Ecto neural progenitor cell (in vitro differentiated cells): ENCODE results near the gene LELP1.
"Not testable (repeated sequence)": the region's sequence is repeated elsewhere in the genome, so short reads cannot be mapped to it uniquely, and the experiment has no call there.

Experiments used
- DNase-seq: peaks from one replicate; pipeline ENCODE4 v3.0.0-alpha.2; 2018; ENCODE audit warnings: low spot score

LELP1 gene

DNA sequence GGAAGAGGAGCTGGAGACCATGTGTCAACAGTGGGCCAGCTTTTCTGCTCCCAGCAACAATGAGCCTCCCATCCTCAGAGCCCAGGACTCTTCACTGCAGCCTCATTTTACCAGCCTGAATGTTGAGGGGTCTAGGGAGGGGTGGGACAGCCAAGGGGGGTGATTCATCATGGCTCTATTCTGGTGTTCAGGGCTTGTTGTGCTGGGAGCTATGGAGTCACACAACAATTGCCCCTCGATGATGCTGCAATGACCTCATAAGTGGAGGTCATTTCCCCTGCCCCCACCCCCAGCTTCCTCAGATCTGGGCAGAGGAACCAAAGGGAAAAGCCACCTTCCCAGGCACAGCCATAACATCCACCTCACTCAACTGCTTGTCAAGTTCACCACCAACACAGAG is at the start of gene LELP1:
LELP1 (plus strand) TSS at position 301 of the 400 bp plus-strand sequence. CDS start 1,278 bp downstream, outside the sequence.
- DNase-seq = no peak

DNA sequence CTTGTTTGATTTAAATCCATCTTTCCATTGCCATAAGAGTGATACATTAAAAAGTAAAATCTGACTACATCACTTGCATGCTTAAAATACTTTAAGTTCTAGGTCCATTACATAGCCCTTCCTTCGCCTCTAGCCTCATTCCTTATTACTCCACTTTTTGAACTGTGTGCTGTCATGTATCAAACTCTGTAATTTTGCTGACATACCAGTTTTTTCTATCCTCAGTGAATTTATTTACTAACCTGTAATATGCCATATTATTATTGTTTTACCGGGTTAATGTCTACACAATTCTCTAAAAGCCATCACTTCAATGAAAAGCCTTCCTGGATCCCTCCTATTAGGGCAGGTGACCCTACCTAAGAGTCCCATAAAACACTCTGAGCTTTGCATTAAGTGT is 47.7 kb upstream of the LELP1 start:
- DNase-seq = no peak

DNA sequence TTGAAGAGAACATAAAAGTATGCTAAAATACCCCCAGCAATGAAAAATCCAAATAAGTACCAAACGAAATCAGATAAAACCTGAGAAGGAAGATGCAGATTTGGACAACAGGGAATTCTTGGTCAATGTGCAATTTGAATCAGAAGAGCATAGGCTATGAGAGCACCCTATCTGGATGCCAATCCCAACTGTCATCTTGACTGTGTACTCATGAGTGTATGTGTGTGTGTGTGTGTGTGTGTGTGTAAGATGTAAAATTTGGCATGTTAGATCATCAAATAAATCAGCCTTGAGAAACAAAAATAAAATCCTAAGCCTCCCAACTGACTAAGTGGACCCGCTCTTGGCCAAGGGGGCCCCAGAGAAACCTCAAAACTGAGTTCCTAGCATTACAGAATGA is 34.5 kb upstream of the LELP1 start:
- no peak for DNase-seq

DNA sequence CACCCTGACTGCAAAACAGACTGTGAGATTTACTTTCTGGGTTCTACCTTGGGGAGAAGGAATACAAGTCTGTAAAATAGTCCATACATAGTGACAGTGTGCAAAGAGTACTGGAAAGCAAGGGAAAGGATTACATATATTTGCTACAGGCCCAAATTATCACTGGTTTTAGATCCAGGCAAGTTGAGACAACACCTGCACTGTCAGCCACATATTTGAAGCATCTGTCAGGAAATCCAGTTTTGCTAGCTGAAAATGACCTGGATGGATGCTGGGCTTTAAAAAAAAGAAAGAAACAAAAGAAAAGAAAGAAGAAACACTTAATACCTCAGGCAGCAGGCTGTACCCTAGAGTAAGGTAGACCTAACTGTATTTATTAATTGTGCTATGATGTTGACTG is 28.6 kb upstream of the LELP1 start:
- no peak for DNase-seq

DNA sequence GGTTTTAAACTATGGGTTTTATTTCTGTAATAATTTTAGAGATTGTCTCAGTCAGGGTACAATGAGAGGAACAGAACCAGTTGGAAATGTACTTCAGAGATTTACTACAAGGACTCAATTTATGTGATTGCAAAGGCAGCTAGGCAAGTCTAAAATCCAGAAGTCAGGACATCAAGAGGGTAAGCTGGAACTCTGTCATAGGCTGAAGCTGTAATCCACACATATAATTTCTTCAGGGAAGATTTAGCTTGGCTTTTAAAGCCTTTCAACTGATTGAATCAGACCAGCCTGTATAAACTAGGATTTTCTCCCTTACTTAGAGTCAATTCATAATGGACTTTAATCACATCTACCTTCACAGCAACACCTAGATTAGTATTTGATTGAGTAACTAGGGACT is 24.3 kb upstream of the LELP1 start:
- DNase-seq = no peak

DNA sequence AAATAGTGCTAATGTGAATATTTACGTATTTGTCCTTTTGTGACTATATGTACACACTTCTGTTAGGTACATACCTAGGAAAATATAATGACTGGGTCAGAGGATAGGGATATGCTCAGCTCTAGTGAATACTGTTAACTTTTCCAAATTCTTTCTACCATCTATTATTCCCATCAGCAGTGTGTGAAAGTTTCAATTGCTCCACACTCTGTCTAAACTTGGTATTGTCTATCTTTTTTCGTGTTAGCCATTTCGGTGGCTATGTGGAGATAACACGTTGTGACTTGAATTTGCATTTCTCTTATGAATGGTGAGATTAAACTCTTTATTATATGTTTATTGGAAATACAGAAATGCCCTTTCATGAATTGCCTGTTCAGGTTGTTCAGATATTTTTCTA is 22.7 kb upstream of the LELP1 start:
- DNase-seq = no peak

DNA sequence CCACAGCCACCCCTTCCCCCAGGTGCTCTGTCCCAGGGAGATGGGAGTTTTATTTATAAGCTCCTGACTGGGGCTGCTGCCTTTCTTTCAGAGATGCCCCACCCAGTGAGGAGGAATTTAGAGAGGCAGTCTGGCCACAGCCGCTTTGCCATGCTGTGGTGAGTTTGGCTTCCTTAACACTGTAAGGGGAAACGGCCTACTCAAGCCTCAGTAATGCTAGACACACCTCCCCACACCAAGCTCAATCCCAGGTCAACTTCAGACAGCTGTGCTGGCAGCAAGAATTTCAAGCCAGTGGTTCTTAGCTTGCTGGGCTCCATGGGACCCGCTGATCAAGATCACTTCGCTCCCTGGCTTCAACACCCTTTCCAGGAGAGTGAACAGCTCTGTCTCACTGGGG is 14.9 kb upstream of the LELP1 start:
- not testable (repeated sequence) for DNase-seq

DNA sequence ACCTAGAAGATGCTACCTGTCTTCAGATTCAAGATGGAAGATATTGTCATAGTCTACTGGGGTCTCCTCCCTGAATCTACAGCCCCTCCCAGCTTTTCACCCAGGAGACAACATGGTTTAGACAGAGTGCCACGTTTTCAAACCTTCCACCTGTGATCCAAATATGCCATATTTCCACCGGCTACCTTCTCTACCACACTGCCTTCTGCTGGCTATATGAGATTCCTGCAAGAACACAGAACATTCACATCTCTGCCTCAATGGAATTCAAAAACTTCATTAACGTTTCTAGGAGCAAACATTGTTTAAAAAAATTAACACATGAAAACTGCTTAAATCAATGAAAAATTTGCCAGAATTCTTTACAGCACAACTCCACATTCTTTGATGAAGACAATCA is 12.9 kb upstream of the LELP1 start:
- no peak for DNase-seq

DNA sequence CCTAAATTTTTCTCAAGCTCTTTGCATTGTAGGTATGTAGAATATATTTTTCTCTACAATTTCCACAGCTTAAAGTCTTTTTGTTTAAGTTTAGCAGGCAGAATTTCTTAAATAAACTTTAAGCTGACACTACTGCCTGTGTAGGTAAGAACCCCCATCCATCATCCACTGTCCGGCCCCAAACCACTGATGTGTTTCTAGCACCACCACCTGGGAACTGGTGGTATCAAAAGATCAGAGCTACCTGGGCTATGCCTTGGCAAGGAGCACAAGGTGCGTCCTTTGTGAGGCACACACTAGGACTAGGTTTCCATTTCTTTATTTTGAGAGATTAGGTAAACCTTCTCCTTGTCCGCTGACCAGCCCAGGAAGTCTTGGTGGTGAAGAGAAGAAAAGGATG is 10.5 kb upstream of the LELP1 start:
- no peak for DNase-seq

DNA sequence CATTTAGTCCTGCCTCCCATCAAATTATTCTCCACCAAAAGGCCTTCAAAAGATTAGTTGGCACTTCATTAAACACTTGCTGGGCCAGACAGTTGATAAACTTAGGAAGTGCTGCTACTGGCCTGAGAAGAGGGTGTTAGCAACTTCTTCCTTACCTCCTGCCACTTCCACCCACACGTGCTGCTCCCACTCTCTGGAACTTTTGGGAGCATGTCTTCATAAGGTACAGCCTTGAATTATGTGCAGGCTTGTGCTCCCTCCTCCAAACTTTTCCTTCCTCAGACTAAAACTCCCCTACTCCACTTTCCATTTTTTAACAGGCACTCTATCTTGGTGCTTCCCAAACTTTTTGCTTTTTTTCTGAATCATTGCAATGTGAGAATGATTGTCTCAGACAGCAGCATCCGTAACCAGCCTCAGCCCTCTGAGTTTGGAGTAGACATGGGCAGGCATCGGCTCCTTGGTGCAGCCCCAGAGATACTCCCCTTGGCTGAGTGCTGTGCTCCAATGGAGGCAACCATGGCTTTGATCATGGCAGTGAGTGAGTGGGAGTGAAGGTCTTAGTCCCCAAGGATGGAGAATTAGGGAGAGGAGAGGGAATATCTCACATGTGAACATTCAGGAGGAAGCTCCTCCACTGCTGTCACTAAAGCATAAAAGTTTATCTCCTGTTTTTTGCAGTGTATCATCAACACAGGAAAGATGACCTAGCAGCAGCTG is 8.7 kb upstream of the LELP1 start:
- no peak for DNase-seq

DNA sequence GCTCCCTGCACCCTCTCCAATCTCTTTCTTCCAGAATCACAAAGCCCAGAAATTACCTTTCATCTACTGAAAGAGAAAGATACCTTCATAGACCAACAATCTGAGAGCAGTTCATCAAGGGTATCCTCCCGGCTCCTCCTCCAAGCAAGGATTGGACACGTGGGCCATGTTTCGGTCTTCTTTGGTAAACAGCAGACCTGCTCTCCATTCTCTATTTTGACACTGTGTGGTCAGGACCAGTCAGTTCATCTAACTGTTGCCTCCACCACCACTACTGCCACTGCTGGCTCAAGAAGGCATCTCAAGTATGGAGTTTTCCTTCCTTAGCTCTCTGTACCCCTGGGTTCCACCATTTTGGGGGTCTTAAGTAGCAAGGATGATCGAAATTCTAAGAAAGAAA is 8.0 kb upstream of the LELP1 start:
- DNase-seq = no peak

DNA sequence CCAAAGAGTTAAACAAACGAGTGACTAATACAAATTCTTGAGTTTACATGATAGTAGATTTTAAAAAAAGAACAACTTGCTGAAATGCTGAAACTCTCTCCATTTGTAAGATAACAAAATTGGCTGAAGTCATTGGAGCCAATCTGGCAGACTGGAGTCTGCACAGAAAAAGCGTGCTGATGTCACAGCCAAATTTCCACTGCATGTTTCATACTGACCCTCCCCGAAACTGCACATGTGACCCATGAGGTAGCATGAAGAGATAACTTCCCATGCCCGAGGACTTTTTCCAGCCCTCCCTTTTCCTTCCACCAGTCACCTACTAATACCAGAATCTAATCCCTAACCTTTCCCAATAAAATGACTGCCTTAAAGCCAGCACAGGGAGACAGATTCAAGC is 1.2 kb upstream of the LELP1 start:
- DNase-seq = no peak

DNA sequence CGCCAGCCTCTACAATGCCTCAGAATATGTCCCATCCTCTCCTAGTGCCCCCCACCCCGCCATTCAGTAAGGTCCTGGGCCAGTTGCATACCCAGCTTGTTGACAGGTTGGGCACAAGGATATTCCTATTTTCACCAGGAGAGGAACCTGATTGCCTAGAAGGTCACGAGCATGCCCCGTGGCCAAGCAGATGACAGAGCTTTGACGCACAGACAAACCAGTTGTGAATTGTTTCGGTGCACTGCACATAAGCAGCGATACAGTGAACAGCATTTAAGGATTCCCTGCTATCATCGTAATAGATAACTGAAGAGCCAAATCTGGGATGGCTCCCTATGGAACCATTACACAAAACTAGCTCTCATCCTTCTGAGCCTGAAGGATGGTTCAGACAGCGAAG is 3.4 kb downstream of the LELP1 start:
- DNase-seq = no peak

DNA sequence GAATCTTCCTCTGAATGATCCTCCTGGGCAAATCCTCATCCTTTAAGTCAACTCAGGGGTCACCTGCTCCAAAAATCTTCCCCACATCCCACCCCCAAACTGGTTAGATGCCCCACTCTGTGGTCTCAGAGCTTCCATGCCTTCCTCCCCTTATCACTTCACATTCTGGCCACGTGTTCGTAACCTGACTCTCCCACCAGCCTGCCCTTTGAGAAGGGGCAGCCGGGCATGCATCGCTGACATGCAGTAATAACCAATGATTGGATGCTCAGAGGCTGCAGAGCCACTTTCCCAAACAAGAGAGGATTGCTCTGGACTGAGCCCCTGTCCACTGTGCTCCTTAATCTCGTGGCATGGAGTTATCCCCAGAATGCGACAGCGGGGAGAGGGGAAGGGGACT is 7.0 kb downstream of the LELP1 start:
- no peak for DNase-seq

DNA sequence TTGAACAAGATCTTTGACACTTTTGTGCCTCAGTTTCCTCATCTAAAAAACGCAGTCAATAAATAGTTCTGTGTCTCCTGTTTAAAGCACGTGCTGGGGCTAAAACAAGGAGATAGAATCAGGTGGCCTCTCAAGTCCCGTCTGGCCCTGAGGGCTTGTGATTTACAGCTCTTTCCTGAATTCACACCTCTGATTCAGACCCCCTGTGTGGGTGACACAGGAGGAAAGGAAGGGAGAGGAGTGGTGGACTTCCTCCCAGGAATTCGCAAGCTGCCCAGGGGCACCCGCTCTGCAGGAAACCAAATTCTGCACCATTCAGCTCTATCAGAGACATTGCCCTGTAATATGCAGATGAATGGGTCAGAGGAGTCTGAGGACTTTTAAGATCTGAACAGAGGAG is 9.0 kb downstream of the LELP1 start:
- DNase-seq = no peak

DNA sequence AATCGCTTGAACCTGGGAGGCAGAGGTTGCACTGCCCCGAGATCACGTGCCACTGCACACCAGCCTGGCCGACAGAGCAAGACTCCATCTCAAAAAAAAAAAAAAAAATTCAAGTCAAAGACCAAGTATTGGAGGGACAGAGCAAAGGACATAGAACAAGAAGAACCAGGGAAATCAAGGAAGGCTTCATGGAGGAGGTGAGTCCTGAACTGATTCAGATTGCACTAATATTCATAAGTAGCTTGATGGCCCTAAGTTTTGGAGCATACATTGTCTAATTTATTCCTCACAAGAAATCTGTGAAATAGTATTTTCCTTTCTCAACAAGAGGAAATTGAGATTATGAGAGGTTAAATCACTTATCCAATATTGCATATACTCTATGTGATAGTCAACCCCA is 10.3 kb downstream of the LELP1 start:
- DNase-seq = no peak

DNA sequence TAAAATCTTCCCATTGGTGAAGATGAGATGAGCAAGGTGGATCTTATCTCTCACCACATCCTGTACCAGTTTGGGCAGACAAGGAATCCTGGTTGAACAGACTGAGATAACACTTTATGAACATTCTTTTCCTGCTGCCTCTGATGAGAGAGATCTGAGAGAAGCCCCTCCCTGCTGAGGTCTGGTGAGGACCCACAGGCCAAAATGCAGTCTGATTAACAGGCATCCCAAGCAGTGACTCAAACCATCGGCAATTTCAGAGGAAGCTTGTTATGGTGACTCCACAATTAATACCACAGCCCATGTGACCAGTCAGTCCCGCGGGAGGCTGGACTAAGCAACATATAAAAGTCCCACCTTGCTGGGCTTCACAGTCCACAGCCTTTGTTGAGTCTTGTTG is 14.0 kb downstream of the LELP1 start, which contains the start of gene PRR9:
PRR9 (plus strand) TSS at position 373 of the 400 bp plus-strand sequence. CDS start 561 bp downstream, outside the sequence.
- DNase-seq = no peak

DNA sequence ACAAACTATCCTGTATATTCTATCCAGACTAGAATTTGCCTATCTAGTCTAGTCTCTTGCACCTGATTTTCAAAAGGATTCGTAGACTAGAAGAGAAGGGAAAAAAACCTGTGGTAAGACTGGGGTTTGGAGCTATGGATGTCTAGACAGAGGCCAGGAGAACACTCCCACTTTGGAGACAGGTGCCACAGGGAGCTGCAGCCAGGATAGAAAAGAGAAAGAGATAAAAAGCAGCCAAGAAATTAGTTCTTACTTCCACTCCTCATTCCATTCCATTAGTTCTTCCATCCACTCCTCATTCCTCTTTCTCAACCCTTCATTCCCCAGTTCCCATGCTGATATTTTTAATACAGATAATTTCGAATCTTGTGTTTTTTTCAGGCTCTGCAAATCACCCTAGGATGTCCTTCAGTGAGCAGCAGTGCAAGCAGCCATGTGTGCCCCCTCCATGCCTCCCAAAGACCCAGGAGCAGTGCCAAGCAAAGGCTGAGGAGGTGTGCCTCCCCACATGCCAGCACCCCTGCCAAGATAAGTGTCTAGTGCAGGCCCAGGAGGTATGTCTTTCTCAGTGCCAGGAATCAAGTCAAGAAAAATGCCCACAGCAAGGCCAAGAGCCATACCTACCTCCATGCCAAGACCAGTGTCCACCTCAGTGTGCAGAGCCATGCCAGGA is 14.7 kb downstream of the LELP1 start:
- no peak for DNase-seq

DNA sequence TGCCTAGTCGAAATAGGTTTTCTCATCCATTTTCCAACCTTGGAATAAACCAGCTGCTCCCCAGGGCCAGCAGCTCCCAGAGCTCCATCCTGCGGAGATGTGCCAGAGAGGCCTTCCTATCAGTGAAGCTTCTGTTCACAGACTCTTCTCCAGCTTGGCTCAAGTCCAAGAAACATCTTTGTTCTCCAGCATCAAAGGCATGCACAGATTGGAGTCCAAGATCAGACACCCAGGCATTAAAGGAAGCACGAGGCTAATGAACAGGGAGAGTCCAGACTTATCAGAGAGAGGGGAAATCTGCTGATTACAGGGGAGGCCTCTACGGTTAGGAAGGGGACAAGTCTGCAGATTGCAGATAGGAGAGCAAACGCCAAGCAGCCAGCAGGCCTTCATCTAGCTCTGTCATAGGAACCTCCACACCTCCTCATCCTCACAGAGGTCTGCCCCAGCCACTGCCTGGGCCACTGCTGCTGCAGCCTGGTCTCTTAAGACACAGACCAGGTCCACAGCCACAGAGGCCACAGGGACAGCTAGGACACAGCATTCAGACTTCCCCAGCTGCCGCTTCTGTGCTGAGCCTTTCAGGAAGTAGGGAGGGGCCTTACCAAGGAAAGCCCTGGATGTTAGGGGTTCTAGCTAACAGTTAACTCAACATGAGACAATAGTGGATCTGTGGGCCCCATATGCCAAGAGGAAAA is 17.5 kb downstream of the LELP1 start:
- no peak for DNase-seq

DNA sequence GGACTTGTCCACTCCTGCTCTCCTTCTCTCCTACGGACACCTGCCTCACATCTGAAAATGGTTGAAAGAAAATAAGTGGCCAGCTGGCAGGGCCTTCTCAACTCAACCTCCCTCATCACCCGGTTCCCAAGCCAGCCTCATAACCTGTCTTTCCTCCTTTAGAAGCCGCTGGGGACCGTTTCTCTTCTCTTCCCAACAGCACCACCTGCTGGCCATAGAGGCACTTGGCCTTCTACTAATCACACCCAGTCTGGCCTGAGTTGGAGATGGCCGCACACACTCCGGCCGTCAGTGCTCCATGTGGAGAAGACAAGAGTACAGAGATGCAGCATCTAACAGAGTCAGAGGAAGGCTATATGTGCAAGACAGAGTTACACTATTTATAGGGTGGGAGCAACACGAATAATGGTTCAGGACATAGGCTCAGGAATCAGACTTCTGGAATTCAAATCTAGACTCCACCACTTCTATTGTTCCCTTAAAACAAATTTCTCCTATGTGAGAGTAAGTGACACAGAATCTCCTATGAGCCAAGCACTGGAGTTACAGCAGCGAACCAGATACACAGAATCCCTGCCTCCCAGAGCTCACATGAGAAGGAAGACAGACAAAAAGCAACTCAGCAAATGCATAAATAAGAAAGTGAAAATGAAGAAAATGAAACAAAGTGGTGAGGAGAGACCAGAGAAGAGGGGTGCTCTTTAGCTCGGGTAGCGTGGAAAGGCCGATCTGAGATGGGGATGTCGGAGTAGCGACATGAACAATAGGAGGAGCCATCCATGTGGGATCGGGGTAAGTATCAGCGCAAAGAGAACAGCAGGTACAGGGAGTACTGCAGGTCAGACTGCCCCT is 20.0 kb downstream of the LELP1 start:
- peak; percentile 52 for DNase-seq

DNA sequence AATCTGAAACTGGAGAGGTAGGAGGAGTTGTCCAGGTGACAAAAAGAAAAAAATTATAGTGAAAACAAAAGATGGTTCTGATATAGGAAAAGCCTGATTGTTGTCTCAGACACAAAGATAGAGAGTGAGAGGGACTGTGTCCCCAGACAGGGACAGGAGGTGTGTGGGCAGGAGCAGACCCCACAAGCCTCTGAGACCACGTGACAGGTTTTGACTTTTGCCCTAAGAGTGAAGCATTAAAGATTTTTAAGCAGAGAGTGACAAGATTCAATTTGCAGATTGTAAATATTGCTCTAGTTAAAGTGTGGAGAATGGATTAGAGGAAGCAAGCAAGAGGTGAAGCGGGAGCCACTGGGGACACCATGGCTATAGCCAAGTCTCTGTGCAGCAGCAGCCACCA is 24.6 kb downstream of the LELP1 start:
- DNase-seq = no peak

DNA sequence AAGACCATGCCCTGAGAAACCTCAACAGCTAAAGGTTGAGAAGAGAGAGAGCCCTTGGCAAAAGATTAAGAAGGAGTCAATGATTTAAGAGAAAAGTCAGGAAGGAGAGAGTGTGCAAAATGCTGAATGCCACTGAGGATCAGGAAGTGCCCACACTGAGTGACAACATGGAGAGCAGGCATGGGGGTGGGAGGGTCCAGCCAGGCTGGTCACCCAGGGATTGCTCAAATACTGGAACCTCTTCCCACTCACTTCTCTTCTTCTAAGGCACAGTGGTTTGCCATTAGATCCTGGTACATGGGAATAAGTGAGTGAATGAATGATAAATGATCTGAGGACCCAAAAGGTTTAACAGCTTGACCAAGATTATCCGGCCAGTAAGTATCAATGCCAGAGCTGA is 25.3 kb downstream of the LELP1 start:
- DNase-seq = no peak
